HepG2 (cell line): Measurements from ENCODE around the gene SPOPL. TPM values are rescaled to one million over a fixed set of nuclear protein-coding genes. Genes with fewer than 3 reads are reported as not detected.
A peak's percentile ranks its signal among the peaks of the same experiment; 100 is the strongest.

Experiments
- ARID2 ChIP-seq: sonication (generic); formaldehyde crosslinking; IDR thresholded peaks from 2 replicates; pipeline ENCODE4 v1.8.1; 2022; ENCODE audit warnings: mild to moderate bottlenecking, missing genetic modification reagents, borderline replicate concordance
- CHCHD3 ChIP-seq: sonication (generic); formaldehyde crosslinking; IDR thresholded peaks from 2 replicates; pipeline ENCODE4 v1.8.0; 2022; ENCODE audit warnings: mild to moderate bottlenecking, missing genetic modification reagents, moderate library complexity
- GATAD1 ChIP-seq: IDR thresholded peaks from 2 replicates; pipeline ENCODE4 v1.6.1; 2016; ENCODE audit warnings: missing genetic modification reagents, missing compliant biosample characterization
- IRF2 ChIP-seq: IDR thresholded peaks from 2 replicates; pipeline ENCODE4 v1.6.1; 2018; ENCODE audit warnings: missing genetic modification reagents, missing compliant biosample characterization
- KLF9 ChIP-seq: IDR thresholded peaks from 2 replicates; pipeline ENCODE4 v1.6.1; 2016; ENCODE audit warnings: low read depth
- MXD1 ChIP-seq: sonication (generic); formaldehyde crosslinking; IDR thresholded peaks from 2 replicates; pipeline ENCODE4 v1.4.0; 2020; ENCODE audit warnings: mild to moderate bottlenecking, missing genetic modification reagents
- NFATC3 ChIP-seq: sonication (generic); formaldehyde crosslinking; IDR thresholded peaks from 2 replicates; pipeline ENCODE4 v1.5.1; 2020; ENCODE audit warnings: mild to moderate bottlenecking, missing genetic modification reagents
- RXRB ChIP-seq: IDR thresholded peaks from 2 replicates; pipeline ENCODE4 v1.6.1; 2016; ENCODE audit warnings: borderline replicate concordance, missing genetic modification reagents, missing compliant biosample characterization
- SNAPC2 ChIP-seq: sonication (generic); formaldehyde crosslinking; IDR thresholded peaks from 2 replicates; pipeline ENCODE4 v1.8.1; 2022; ENCODE audit warnings: mild to moderate bottlenecking, missing genetic modification reagents
- SOX13 ChIP-seq, 3 experiments: fragments of 450-650 bp in 1 of 3; sonication (generic) in 1 of 3; formaldehyde crosslinking in 1 of 3; IDR thresholded peaks in 2 of 3; conservative IDR thresholded peaks in 1 of 3; 2 replicates each; pipeline versions ENCODE4 v1.5.0 to v1.6.1; 2016 to 2020; ENCODE audit warnings: antibody characterized with exemption in 1 of 3, mild to moderate bottlenecking in 1 of 3, missing compliant biosample characterization in 1 of 3, missing genetic modification reagents in 1 of 3, moderate library complexity in 1 of 3
- SRSF9 ChIP-seq: fragments of 200-400 bp; formaldehyde crosslinking; IDR thresholded peaks from 2 replicates; pipeline ENCODE4 v1.6.1; 2018; ENCODE audit warnings: borderline replicate concordance, mild to moderate bottlenecking, low read depth, low read length; ENCODE audit not compliant: insufficient read depth, poor library complexity, severe bottlenecking
- THAP11 ChIP-seq: IDR thresholded peaks from 2 replicates; pipeline ENCODE4 v1.6.1; 2016; ENCODE audit warnings: missing biosample characterization, missing genetic modification reagents
- ZBTB25 ChIP-seq: IDR thresholded peaks from 2 replicates; pipeline ENCODE4 v1.6.1; 2018; ENCODE audit warnings: missing genetic modification reagents
- ZBTB3 ChIP-seq: sonication (generic); formaldehyde crosslinking; IDR thresholded peaks from 2 replicates; pipeline ENCODE4 v1.4.0; 2020; ENCODE audit warnings: low read depth, mild to moderate bottlenecking, moderate library complexity, missing genetic modification reagents, borderline replicate concordance
- ZFP90 ChIP-seq: sonication (generic); formaldehyde crosslinking; IDR thresholded peaks from 2 replicates; pipeline ENCODE4 v1.8.0; 2022; ENCODE audit warnings: missing genetic modification reagents, mild to moderate bottlenecking, inconsistent platforms, borderline replicate concordance
- ZKSCAN5 ChIP-seq: sonication (generic); formaldehyde crosslinking; IDR thresholded peaks from 2 replicates; pipeline ENCODE4 v1.5.1; 2020; ENCODE audit warnings: mild to moderate bottlenecking, missing genetic modification reagents
- ZNF335 ChIP-seq: sonication (generic); formaldehyde crosslinking; IDR thresholded peaks from 2 replicates; pipeline ENCODE4 v1.4.0; 2020; ENCODE audit warnings: missing genetic modification reagents
- ZNF468 ChIP-seq: sonication (generic); formaldehyde crosslinking; IDR thresholded peaks from 2 replicates; pipeline ENCODE4 v1.8.0; 2022; ENCODE audit warnings: mild to moderate bottlenecking, moderate library complexity, missing genetic modification reagents
- ZNF530 ChIP-seq: sonication (generic); formaldehyde crosslinking; IDR thresholded peaks from 2 replicates; pipeline ENCODE4 v1.5.0; 2020; ENCODE audit warnings: low read depth, mild to moderate bottlenecking, missing genetic modification reagents
- ZNF781 ChIP-seq: sonication (generic); formaldehyde crosslinking; IDR thresholded peaks from 2 replicates; pipeline ENCODE4 v1.5.1; 2020; ENCODE audit warnings: borderline replicate concordance, mild to moderate bottlenecking, missing genetic modification reagents; ENCODE audit errors: not compliant biosample characterization
- ZUFSP ChIP-seq: sonication (generic); formaldehyde crosslinking; IDR thresholded peaks from 2 replicates; pipeline ENCODE4 v1.9.0; 2021; ENCODE audit warnings: missing genetic modification reagents, mild to moderate bottlenecking, borderline replicate concordance
- polyA plus RNA-seq, 8 experiments: library from polyadenylated mRNA; depleted of rRNA in 3 of 8; stranded (reverse) in 7 of 8; unstranded in 1 of 8; fragments of >200 nt; fragmentation: Illumina TruSeq in 4 of 8; extraction: Trizol in 4 of 8; gene quantifications; 2 replicates each; pipeline versions ENCODE4 v1.2.1 to v1.2.3, GENCODE V29; 2011 to 2016; ENCODE audit warnings: low read depth in 4 of 8, missing spikeins in 1 of 8, mixed read lengths in 1 of 8; ENCODE audit not compliant: insufficient read depth in 1 of 8
- total RNA-seq, 5 experiments: library from RNA; depleted of rRNA; stranded (reverse); fragments of >200 nt; fragmentation: Illumina TruSeq; extraction: Trizol; gene quantifications; 2 replicates each; pipeline ENCODE4 v1.2.3, GENCODE V29; 2016; ENCODE audit warnings: low read depth in 1 of 5

SPOPL gene
- total and polyA plus RNA-seq, 2 of the 13 experiments (the other 11 are each of a cell fraction or from before 2014, with no cell fraction given), result 12.6 to 51.6 TPM

- TF ChIP-seq ZNF781 (CRISPR knock-in tag) (peak; percentile 39), SOX13 (IDR thresholded peaks at IDR 0.05) (no peak), SOX13 (CRISPR knock-in tag; conservative IDR thresholded peaks at IDR 0.05 in 1 of 2, IDR thresholded peaks at IDR 0.05 in 1 of 2) (0 out of 4 replicates have a peak, but pooled peaks of 1 of the 2 experiments have one; percentile 1), ZNF468 (CRISPR knock-in tag) (no peak), SNAPC2 (CRISPR knock-in tag) (0 out of 2 replicates have a peak, but pooled peaks have one; percentile 53), ZNF530 (no peak), ZBTB3 (CRISPR knock-in tag) (0 out of 2 replicates have a peak, but pooled peaks have one; percentile 44), ZFP90 (CRISPR knock-in tag) (peak; percentile 69; the same call in 1 of the 2 replicates), IRF2 (CRISPR knock-in tag) (0 out of 2 replicates have a peak, but pooled peaks have one; percentile 18), RXRB (CRISPR knock-in tag) (0 out of 2 replicates have a peak, but pooled peaks have one; percentile 7), ARID2 (CRISPR knock-in tag) (peak; percentile 94), SRSF9 (no peak), ZKSCAN5 (CRISPR knock-in tag) (no peak), ZNF335 (CRISPR knock-in tag) (no peak), NFATC3 (CRISPR knock-in tag) (0 out of 2 replicates have a peak, but pooled peaks have one; percentile 72), CHCHD3 (no peak), ZUFSP (CRISPR knock-in tag) (no peak), ZBTB25 (CRISPR knock-in tag) (peak; percentile 22; the same call in 1 of the 2 replicates), THAP11 (peak; percentile 8; the same call in 1 of the 2 replicates), GATAD1 (CRISPR knock-in tag) (no peak), MXD1 (CRISPR knock-in tag) (no peak), KLF9 (CRISPR knock-in tag) (no peak)
Observed at GRCh38 chr2:138502255-138503086, 901 bp downstream of the SPOPL start (continued).
